ENCODE results near the gene RBM27.

DNA sequence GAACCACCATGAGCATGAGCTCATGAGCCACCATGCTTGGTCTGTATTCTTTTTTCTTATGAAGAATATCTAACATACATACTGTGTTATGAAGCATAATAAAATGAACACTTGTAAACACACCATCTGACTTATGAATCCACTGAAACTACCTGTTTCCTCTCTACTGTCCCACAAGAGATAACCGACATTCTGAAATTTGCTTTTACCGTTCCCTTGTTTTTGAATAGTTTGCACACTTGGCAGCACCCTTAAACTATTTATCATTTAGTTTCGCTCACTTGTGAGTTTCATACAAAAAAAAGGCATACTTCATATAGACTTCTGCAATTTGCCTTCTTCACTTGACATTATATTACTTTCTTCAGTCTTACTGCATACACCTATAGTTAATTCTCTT, 29.8 kb upstream of the RBM27 start:
- TF ChIP-seq, protein P1, sequence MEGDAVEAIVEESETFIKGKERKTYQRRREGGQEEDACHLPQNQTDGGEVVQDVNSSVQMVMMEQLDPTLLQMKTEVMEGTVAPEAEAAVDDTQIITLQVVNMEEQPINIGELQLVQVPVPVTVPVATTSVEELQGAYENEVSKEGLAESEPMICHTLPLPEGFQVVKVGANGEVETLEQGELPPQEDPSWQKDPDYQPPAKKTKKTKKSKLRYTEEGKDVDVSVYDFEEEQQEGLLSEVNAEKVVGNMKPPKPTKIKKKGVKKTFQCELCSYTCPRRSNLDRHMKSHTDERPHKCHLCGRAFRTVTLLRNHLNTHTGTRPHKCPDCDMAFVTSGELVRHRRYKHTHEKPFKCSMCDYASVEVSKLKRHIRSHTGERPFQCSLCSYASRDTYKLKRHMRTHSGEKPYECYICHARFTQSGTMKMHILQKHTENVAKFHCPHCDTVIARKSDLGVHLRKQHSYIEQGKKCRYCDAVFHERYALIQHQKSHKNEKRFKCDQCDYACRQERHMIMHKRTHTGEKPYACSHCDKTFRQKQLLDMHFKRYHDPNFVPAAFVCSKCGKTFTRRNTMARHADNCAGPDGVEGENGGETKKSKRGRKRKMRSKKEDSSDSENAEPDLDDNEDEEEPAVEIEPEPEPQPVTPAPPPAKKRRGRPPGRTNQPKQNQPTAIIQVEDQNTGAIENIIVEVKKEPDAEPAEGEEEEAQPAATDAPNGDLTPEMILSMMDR (IDR thresholded peaks at IDR 0.05), result no peak
- TF ChIP-seq POLR2A (IDR thresholded peaks at IDR 0.05), result no peak
